Activated CD8-positive, alpha-beta T cell treated with anti-CD3 and anti-CD28 coated beads for 36 hours (primary cell): Measurements from ENCODE around the gene TRAPPC8. TPM values are rescaled to one million over a fixed set of nuclear protein-coding genes. Genes with fewer than 3 reads are reported as not detected.

Experiments
- ATAC-seq: fragments of 200-7000 bp; cut with Tn5 transposase; one replicate; pipeline ENCODE4 v1.10.0; 2021; ENCODE audit warnings: mild to moderate bottlenecking, moderate library complexity
- CTCF ChIA-PET: fragments of 350-600 bp; sonication (Branson Sonifier 250); formaldehyde crosslinking; loops from one replicate; lab custom pipeline; 2021; ENCODE audit warnings: antibody characterized with exemption; lab: Charles Lee
- POLR2A ChIA-PET: fragments of 350-600 bp; sonication (Branson Sonifier 250); formaldehyde crosslinking; loops from one replicate; lab custom pipeline; 2021; ENCODE audit warnings: antibody characterized with exemption; lab: Charles Lee
- DNase-seq: peaks from one replicate; pipeline ENCODE4 v3.0.0-alpha.2; 2020
- H3K27ac Mint-ChIP-seq: one replicate; pipeline ENCODE4 v1.8.0; 2021; ENCODE audit warnings: mild to moderate bottlenecking, mixed read lengths
- H3K27me3 Mint-ChIP-seq: one replicate; pipeline ENCODE4 v1.8.0; 2021; ENCODE audit warnings: mixed read lengths
- H3K36me3 Mint-ChIP-seq: one replicate; pipeline ENCODE4 v1.8.0; 2021; ENCODE audit warnings: low read depth, mixed read lengths
- H3K4me1 Mint-ChIP-seq: one replicate; pipeline ENCODE4 v1.8.0; 2021; ENCODE audit warnings: low read depth, mixed read lengths
- H3K4me3 Mint-ChIP-seq: one replicate; pipeline ENCODE4 v1.8.0; 2021; ENCODE audit warnings: mild to moderate bottlenecking, moderate library complexity, mixed read lengths
- H3K9me3 Mint-ChIP-seq: one replicate; pipeline ENCODE4 v1.8.0; 2021; ENCODE audit warnings: mixed read lengths
- intact Hi-C: fragments of 100-400 bp; cut with micrococcal nuclease; formaldehyde crosslinking; loops from one replicate; pipeline ENCODE4 v1.10.0; 2022
- total RNA-seq, 2 experiments: library from RNA; stranded (reverse); gene quantifications; one replicate each; pipeline ENCODE4 v1.2.3, GENCODE V29; 2021
- TF ChIP-seq, protein P1 (sequence below): fragments of 200-600 bp; IDR thresholded peaks from one replicate; pipeline ENCODE4 v1.8.0; 2022; ENCODE audit warnings: antibody characterized with exemption, mild to moderate bottlenecking

Gene TRAPPC8
- total RNA-seq, 2 experiments from 2014 or later = 26.1 to 29.6 TPM

DNA sequence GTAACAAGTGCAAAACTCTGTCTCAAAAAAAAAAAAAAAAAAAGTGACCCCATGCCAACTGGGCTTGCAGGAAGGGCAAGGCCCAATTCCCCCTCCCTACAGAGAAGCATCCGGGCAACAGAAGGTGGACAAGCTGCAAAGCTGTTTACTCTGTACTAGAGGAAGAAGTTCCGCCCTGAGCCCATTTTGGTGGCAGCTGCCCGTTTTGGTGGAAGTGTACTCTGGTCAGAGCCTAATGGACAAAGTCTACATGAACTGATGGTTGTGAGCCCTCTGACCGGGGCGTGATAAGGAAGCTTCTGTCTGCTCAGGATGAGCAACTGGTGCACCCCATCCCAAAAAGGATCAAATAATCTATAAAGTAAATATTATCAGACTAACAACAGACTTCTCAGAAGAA is 65.0 kb downstream of the TRAPPC8 start:
- H3K9me3 Mint-ChIP-seq = peaks cover 11% of the 10 kb centered on the region
- H3K4me3 Mint-ChIP-seq = no peak overlapping the region
- peaks cover 56% of the 10 kb centered on the region for H3K36me3 Mint-ChIP-seq
- no peaks in the 10 kb centered on the region for H3K27me3 Mint-ChIP-seq
- TF ChIP-seq, protein P1, sequence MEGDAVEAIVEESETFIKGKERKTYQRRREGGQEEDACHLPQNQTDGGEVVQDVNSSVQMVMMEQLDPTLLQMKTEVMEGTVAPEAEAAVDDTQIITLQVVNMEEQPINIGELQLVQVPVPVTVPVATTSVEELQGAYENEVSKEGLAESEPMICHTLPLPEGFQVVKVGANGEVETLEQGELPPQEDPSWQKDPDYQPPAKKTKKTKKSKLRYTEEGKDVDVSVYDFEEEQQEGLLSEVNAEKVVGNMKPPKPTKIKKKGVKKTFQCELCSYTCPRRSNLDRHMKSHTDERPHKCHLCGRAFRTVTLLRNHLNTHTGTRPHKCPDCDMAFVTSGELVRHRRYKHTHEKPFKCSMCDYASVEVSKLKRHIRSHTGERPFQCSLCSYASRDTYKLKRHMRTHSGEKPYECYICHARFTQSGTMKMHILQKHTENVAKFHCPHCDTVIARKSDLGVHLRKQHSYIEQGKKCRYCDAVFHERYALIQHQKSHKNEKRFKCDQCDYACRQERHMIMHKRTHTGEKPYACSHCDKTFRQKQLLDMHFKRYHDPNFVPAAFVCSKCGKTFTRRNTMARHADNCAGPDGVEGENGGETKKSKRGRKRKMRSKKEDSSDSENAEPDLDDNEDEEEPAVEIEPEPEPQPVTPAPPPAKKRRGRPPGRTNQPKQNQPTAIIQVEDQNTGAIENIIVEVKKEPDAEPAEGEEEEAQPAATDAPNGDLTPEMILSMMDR = no peak
- H3K4me1 Mint-ChIP-seq = peaks cover 14% of the 10 kb centered on the region
- intact Hi-C loops = no loop called here
- CTCF ChIA-PET = interaction anchor here (1.0 kb wide), 1 partner anchor 19 kb away, joined by 3 read pairs; no protein-coding TSS in a partner anchor
- ATAC-seq (no peak), DNase-seq (no peak)
- H3K27ac Mint-ChIP-seq = no peak overlapping the region
- POLR2A ChIA-PET = no interaction called here

DNA sequence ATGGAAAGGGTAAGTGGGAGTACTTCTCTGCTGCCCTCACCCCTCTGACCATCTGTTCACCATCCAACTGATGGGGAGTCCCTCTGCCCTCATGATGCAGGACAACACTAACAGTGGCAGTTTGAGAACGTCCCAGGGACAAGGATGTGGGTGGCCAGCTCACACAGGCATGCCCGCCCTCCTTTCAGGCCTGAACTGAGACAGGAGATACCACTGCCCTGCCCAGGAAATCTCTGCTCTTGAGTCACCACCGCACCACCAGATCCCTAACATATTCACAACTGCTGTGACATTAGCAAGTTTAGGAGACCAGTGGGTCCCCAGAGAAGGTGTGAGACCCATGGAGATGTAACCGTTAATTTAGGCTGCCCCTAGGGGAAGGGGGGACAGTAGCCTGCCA is 66.2 kb downstream of the TRAPPC8 start:
- Mint-ChIP-seq H3K4me1 (peaks cover 14% of the 10 kb centered on the region), H3K36me3 (peaks cover 52% of the 10 kb centered on the region), H3K4me3 (no peak overlapping the region), H3K9me3 (peaks cover 7% of the 10 kb centered on the region), H3K27me3 (no peaks in the 10 kb centered on the region), H3K27ac (no peak overlapping the region)
- POLR2A ChIA-PET = no interaction called here
- CTCF ChIA-PET = no interaction called here
- TF ChIP-seq, protein P1 = no peak
- DNase-seq (no peak), ATAC-seq (no peak)
- intact Hi-C loops = no loop called here

DNA sequence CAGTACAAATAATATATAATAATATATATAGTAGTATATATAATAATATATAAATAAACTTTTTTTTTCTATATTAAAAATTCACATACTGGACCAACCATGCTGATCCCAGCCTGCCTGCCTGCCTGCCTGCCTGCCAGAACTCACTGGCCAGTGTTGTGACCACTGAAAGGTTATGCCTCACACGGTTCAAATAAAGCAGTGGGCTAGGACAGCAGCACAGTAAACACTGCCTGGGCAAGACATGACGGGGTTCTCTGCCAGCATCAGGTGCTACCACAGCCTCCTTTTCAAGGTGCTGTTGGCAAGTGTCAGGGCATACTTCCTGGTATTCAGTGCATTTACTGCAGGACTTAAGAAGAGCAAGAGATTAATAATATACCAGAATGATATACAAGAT is 67.6 kb downstream of the TRAPPC8 start:
- no peak overlapping the region for H3K27ac Mint-ChIP-seq
- intact Hi-C loops = no loop called here
- H3K9me3 Mint-ChIP-seq = peaks cover 3% of the 10 kb centered on the region

DNA sequence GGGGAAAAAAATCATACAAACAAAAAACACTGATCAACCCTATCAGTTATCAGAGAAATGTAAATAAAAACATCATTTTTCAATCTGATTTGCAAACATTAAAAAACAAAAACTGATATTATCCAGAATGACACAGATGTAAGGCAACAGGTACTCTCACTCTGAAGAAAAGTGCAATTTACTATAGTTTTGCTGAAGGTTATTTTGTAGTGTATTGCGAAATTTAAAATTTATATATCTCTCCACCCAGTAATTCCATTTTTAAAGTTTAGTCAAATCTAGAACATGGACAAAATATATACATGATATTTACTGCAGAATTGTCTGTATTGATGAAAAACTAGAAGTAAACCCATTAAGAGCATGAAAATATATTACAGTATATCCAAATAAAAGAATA is 79.8 kb downstream of the TRAPPC8 start:
- ChIA-PET CTCF (no interaction called here), POLR2A (no interaction called here)
- H3K36me3 Mint-ChIP-seq = peaks cover 13% of the 10 kb centered on the region
- no peak overlapping the region for H3K27ac Mint-ChIP-seq
- no peaks in the 10 kb centered on the region for H3K27me3 Mint-ChIP-seq
- no peaks in the 10 kb centered on the region for H3K9me3 Mint-ChIP-seq
- ATAC-seq = no peak
- DNase-seq = no peak
- TF ChIP-seq, protein P1 = no peak
- intact Hi-C loops = loop anchor here (10.0 kb wide), 1 partner anchor 92 kb away; no protein-coding TSS in a partner anchor
- no peak overlapping the region for H3K4me3 Mint-ChIP-seq
- H3K4me1 Mint-ChIP-seq = peaks cover 4% of the 10 kb centered on the region

More for the DNA sequence above, 67.6 kb downstream of the TRAPPC8 start:
- TF ChIP-seq, protein P1 = no peak
- DNase-seq = no peak
- no peaks in the 10 kb centered on the region for H3K27me3 Mint-ChIP-seq
- peaks cover 42% of the 10 kb centered on the region for H3K36me3 Mint-ChIP-seq
- H3K4me1 Mint-ChIP-seq = peaks cover 10% of the 10 kb centered on the region
- no peak for ATAC-seq
- ChIA-PET CTCF (no interaction called here), POLR2A (no interaction called here)
- H3K4me3 Mint-ChIP-seq = no peak overlapping the region

DNA sequence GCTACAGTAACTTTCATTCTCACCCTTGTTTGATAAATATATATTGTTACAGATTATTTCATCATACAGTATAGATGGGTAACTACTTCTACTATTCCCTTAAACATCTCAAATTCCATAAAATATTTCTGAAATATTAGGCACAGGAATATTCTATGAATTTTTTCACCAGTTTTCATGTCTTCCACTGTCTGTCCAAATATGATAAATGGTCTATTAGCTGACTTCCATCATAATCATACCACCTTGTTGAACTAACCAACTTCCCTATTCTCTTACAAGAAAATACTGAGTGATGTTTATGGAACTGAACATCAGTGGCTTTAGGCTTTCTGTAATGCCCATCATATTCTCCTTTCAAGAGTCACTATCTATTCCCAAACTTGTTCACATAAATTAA is 82.4 kb downstream of the TRAPPC8 start:
- H3K4me1 Mint-ChIP-seq = peaks cover 4% of the 10 kb centered on the region
- ChIA-PET POLR2A (no interaction called here), CTCF (interaction anchor here (0.6 to 2.0 kb wide), 3 partner anchors 9 to 40 kb away, joined by 4 to 6 read pairs (median 4); no protein-coding TSS in a partner anchor)
- no peaks in the 10 kb centered on the region for H3K9me3 Mint-ChIP-seq
- ATAC-seq (no peak), DNase-seq (no peak)
- H3K27me3 Mint-ChIP-seq = no peaks in the 10 kb centered on the region
- peaks cover 25% of the 10 kb centered on the region for H3K36me3 Mint-ChIP-seq
- intact Hi-C loops = loop anchor here (10.0 kb wide), 1 partner anchor 94 kb away; no protein-coding TSS in a partner anchor
- no peak overlapping the region for H3K4me3 Mint-ChIP-seq
- H3K27ac Mint-ChIP-seq = no peak overlapping the region
- TF ChIP-seq, protein P1 = no peak
